ENCODE results near the gene IFIT1B.
A peak's percentile ranks its signal among the peaks of the same experiment; 100 is the strongest.

Gene IFIT1B

GRCh38 chr10:89414146-89414878 is 36.5 kb downstream of the IFIT1B start, which contains the start of gene IFIT5:
Gene IFIT5, plus strand, starts transcription at chr10:89414568. Its CDS starts 231 bp downstream, at chr10:89414799.
- DNase-seq (ENCODE audit: low read depth) = peak; percentile 23

DNA sequence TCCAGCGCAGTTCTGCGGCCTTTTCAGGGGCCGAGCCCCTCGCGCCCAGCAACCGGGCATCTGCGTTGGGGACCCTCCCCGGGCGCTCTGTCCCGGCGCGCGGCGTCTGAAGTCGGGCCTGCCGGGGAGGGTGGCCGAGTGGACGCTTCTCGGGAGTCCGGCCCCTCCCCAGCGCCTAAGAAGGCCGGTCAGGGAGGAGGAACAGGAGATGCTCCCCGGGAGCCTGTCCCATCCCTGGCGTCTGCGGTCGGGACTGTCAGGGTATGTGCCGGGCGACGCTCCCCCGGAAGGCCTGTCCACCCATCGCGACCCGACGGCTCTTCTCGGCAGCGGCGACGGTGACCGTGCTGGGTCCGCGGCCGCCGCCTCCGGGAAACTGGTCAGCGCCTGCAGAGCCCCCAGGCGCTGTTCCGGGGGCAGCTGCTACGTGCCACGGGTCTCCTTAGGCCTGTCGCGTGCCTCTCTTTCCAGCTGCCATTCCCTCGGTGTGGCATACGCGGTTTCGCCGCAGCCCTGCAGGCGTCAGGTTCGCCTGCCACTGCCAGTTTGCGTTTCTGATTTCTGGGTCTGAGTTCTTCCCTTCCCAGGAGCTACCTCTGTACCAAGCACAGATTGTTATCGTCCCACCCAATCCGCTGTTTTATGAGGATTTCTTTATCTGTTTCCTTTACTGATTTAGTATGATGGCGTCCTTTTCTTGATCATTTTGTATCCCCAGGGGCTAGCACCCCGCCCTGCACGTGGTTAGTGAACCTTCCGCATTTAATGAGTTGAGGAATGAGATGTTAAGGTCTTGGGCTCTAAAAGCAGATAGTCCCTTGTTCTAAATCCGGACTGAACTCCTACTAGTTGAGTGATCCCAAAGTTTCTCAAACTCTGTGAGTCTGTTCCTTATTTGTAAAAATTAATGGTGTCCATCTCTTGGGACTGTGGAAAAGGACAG is 37.3 kb downstream of the IFIT1B start:
- no peak for DNase-seq (ENCODE audit: low read depth)

- DNase-seq (ENCODE audit: low read depth) = no peak
These were observed 38.6 kb downstream of the IFIT1B start for GRCh38 chr10:89416465-89416864.

- DNase-seq (ENCODE audit: low read depth) = no peak
These were observed 41.7 kb downstream of the IFIT1B start for GRCh38 chr10:89419548-89419947.

- DNase-seq (ENCODE audit: low read depth) = no peak
These were observed 43.2 kb downstream of the IFIT1B start for GRCh38 chr10:89421018-89421476.

GRCh38 chr10:89425000-89425399 is 47.1 kb downstream of the IFIT1B start:
- no peak for DNase-seq (ENCODE audit: low read depth)

GRCh38 chr10:89426230-89426868 is 48.5 kb downstream of the IFIT1B start:
- no peak for DNase-seq (ENCODE audit: low read depth)

DNA sequence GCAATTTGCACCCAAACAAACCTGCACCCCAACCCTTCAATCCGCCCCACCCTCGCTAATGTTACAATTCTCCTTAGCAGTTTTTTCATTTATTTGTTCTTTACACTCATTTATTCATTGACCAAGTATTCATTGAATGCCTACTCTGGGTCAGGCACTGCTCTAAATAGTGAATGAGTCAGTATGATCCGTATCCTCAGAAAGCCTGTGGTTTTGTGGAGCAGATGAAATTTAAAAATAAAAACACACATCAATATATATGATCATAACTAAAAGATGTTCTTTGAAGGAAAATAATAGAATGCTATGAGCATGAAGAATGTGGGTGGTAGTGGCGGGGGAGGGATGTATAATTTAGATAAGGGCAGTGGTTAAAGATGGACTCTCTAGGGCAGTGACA is 49.8 kb downstream of the IFIT1B start:
- no peak for DNase-seq (ENCODE audit: low read depth)

- DNase-seq (ENCODE audit: low read depth) = no peak
These were observed 51.0 kb downstream of the IFIT1B start for GRCh38 chr10:89428877-89429276.

GRCh38 chr10:89431977-89432376 is 54.1 kb downstream of the IFIT1B start:
- DNase-seq (ENCODE audit: low read depth) = no peak
